ENCODE data around the gene GDPD4. TPM values are rescaled to one million over a fixed set of nuclear protein-coding genes. Genes with fewer than 3 reads are reported as not detected.

The GDPD4 gene
- total RNA-seq, 1 experiment from 2014 or later: not detected

DNA sequence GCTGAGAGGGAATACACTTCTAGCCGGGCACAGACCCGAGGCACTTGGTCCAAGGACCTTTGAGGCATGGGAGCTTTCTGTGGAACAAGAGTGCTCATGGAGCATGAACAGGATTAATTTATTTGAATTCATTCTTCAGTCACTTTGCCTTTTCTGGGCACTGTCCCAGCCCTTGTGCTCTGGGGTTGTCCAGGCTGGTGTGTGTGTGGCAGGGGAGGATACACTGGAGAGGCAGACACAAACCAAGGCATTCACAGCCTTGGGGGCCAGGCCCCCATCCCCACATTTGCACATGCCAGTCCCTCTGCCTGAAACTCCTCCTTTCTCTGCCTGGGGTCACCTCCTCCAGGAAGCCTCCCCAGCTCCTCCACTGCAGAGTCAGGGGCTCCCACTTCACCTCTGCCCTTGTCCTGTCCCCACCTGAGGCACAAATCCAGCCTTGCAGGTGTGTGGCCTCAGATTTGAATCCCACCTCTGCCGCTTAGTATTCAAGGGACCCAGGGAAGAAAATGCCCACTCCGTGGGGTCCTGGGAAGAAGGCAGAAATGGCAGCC lies 118.0 kb downstream of the GDPD4 start:
- H3K79me2 ChIP-seq (ENCODE audit: insufficient read depth, low read length): no peaks in the 10 kb centered on the region
- ATAC-seq (no peak), DNase-seq (ENCODE audit: low read depth, low spot score) (no peak)
- CTCF ChIA-PET: no interaction called here
- H3K27me3 ChIP-seq (ENCODE audit: insufficient read depth, low read length): no peaks in the 10 kb centered on the region
- H4K20me1 ChIP-seq (ENCODE audit: insufficient read depth): no peaks in the 10 kb centered on the region
- RAD21 ChIA-PET (ENCODE audit: low non-redundant PET in 1 of 2, low total read pairs in 2 of 2, uncharacterized antibody in 2 of 2, unreplicated experiment in 2 of 2): no interaction called here
- no peak overlapping the region for H3K9ac ChIP-seq (ENCODE audit: low read length)
- POLR2A ChIA-PET: no interaction called here
- TF ChIP-seq SRF (IDR thresholded peaks at IDR 0.05; ENCODE audit: low read depth) (no peak), RAD21 (IDR thresholded peaks at IDR 0.05; ENCODE audit: low read depth) (no peak), EZH2phosphoT487 (IDR thresholded peaks at IDR 0.05; ENCODE audit: borderline replicate concordance) (no peak), CBX3 (IDR thresholded peaks at IDR 0.05; ENCODE audit: low read depth) (no peak), SP1 (IDR thresholded peaks at IDR 0.05; ENCODE audit: low read depth) (no peak), FOSL1 (IDR thresholded peaks at IDR 0.05; ENCODE audit: low read depth) (no peak), ELF1 (IDR thresholded peaks at IDR 0.05; ENCODE audit: borderline replicate concordance, low read depth) (no peak)
- TF ChIP-seq, protein P1, sequence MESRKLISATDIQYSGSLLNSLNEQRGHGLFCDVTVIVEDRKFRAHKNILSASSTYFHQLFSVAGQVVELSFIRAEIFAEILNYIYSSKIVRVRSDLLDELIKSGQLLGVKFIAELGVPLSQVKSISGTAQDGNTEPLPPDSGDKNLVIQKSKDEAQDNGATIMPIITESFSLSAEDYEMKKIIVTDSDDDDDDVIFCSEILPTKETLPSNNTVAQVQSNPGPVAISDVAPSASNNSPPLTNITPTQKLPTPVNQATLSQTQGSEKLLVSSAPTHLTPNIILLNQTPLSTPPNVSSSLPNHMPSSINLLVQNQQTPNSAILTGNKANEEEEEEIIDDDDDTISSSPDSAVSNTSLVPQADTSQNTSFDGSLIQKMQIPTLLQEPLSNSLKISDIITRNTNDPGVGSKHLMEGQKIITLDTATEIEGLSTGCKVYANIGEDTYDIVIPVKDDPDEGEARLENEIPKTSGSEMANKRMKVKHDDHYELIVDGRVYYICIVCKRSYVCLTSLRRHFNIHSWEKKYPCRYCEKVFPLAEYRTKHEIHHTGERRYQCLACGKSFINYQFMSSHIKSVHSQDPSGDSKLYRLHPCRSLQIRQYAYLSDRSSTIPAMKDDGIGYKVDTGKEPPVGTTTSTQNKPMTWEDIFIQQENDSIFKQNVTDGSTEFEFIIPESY (IDR thresholded peaks at IDR 0.05; ENCODE audit: extremely low read depth, insufficient replicate concordance, low read length): no peak
- TF ChIP-seq, protein P2, sequence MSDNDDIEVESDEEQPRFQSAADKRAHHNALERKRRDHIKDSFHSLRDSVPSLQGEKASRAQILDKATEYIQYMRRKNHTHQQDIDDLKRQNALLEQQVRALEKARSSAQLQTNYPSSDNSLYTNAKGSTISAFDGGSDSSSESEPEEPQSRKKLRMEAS (IDR thresholded peaks at IDR 0.05): no peak
- TF ChIP-seq, protein P3, sequence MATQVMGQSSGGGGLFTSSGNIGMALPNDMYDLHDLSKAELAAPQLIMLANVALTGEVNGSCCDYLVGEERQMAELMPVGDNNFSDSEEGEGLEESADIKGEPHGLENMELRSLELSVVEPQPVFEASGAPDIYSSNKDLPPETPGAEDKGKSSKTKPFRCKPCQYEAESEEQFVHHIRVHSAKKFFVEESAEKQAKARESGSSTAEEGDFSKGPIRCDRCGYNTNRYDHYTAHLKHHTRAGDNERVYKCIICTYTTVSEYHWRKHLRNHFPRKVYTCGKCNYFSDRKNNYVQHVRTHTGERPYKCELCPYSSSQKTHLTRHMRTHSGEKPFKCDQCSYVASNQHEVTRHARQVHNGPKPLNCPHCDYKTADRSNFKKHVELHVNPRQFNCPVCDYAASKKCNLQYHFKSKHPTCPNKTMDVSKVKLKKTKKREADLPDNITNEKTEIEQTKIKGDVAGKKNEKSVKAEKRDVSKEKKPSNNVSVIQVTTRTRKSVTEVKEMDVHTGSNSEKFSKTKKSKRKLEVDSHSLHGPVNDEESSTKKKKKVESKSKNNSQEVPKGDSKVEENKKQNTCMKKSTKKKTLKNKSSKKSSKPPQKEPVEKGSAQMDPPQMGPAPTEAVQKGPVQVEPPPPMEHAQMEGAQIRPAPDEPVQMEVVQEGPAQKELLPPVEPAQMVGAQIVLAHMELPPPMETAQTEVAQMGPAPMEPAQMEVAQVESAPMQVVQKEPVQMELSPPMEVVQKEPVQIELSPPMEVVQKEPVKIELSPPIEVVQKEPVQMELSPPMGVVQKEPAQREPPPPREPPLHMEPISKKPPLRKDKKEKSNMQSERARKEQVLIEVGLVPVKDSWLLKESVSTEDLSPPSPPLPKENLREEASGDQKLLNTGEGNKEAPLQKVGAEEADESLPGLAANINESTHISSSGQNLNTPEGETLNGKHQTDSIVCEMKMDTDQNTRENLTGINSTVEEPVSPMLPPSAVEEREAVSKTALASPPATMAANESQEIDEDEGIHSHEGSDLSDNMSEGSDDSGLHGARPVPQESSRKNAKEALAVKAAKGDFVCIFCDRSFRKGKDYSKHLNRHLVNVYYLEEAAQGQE (IDR thresholded peaks at IDR 0.05; ENCODE audit: low read depth): no peak
- TF ChIP-seq, protein P4, sequence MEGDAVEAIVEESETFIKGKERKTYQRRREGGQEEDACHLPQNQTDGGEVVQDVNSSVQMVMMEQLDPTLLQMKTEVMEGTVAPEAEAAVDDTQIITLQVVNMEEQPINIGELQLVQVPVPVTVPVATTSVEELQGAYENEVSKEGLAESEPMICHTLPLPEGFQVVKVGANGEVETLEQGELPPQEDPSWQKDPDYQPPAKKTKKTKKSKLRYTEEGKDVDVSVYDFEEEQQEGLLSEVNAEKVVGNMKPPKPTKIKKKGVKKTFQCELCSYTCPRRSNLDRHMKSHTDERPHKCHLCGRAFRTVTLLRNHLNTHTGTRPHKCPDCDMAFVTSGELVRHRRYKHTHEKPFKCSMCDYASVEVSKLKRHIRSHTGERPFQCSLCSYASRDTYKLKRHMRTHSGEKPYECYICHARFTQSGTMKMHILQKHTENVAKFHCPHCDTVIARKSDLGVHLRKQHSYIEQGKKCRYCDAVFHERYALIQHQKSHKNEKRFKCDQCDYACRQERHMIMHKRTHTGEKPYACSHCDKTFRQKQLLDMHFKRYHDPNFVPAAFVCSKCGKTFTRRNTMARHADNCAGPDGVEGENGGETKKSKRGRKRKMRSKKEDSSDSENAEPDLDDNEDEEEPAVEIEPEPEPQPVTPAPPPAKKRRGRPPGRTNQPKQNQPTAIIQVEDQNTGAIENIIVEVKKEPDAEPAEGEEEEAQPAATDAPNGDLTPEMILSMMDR (IDR thresholded peaks at IDR 0.05 in 2 of 3, conservative IDR thresholded peaks at IDR 0.05 in 1 of 3; ENCODE audit: borderline replicate concordance in 1 of 3, insufficient read depth in 1 of 3, low read depth in 2 of 3, low read length in 2 of 3): no peak
- intact Hi-C loops (cut with micrococcal nuclease): loop anchor here (10.0 kb wide), 1 partner anchor 259 kb away; no protein-coding TSS in a partner anchor
- H3K9me2 ChIP-seq (ENCODE audit: insufficient read depth): no peaks in the 10 kb centered on the region
- H3K4me1 ChIP-seq (ENCODE audit: control insufficient read depth in 1 of 2, insufficient read depth in 2 of 2, low read length in 2 of 2): no peaks in the 10 kb centered on the region
- H2AFZ ChIP-seq (ENCODE audit: low read depth, low read length, poor library complexity, severe bottlenecking): no peak overlapping the region
- H3K4me2 ChIP-seq (ENCODE audit: low read length): no peak overlapping the region
- H3K27ac ChIP-seq (ENCODE audit: low read depth, low read length): no peak overlapping the region
- no peak overlapping the region for H3K4me3 ChIP-seq (replicated peaks in 1 of 2; ENCODE audit: low read depth in 1 of 2, low read length in 2 of 2)
- no TSS peak for BruUV-seq (replicated peaks)
- no peaks in the 10 kb centered on the region for H3K9me3 ChIP-seq (ENCODE audit: control insufficient read depth in 1 of 2, insufficient read depth in 1 of 2, low read depth in 1 of 2, low read length in 2 of 2)
- no peaks in the 10 kb centered on the region for H3K36me3 ChIP-seq (ENCODE audit: control insufficient read depth in 1 of 2, insufficient read depth in 2 of 2, low read length in 2 of 2)
